ENCODE data around the gene TOP2A. TPM values are rescaled to one million over a fixed set of nuclear protein-coding genes. Genes with fewer than 3 reads are reported as not detected.
A peak's percentile ranks its signal among the peaks of the same experiment; 100 is the strongest.
"Not testable (repeated sequence)": the region's sequence is repeated elsewhere in the genome, so short reads cannot be mapped to it uniquely, and the experiment has no call there.

TOP2A gene
- polyA plus RNA-seq, 1 donor, result 45.8 TPM

GRCh38 chr17:40427002-40427491 lies 9.4 kb upstream of the TOP2A start:
- DNase-seq, result no peak

GRCh38 chr17:40425741-40426140 lies 8.0 kb upstream of the TOP2A start:
- no peak for DNase-seq

GRCh38 chr17:40422990-40423633 lies 5.4 kb upstream of the TOP2A start:
- no peak for DNase-seq

GRCh38 chr17:40419559-40420331 lies 2.0 kb upstream of the TOP2A start:
- DNase-seq, result no peak

- DNase-seq, result no peak
Observed at GRCh38 chr17:40418428-40418706, 671 bp upstream of the TOP2A start.

GRCh38 chr17:40417258-40417608 lies 463 bp downstream of the TOP2A start:
- no peak for DNase-seq

GRCh38 chr17:40416671-40417070 lies 1.0 kb downstream of the TOP2A start:
- DNase-seq, result no peak

GRCh38 chr17:40415390-40415789 lies 2.3 kb downstream of the TOP2A start:
- no peak for DNase-seq

- not testable (repeated sequence) for DNase-seq
Observed at GRCh38 chr17:40414312-40414711, 3.4 kb downstream of the TOP2A start.

- DNase-seq, result no peak
Observed at GRCh38 chr17:40412880-40413279, 4.8 kb downstream of the TOP2A start.

- no peak for DNase-seq
Observed at GRCh38 chr17:40411821-40412220, 5.9 kb downstream of the TOP2A start.

- no peak for DNase-seq
Observed at GRCh38 chr17:40410082-40410481, 7.6 kb downstream of the TOP2A start.

- DNase-seq, result not testable (repeated sequence)
Observed at GRCh38 chr17:40409540-40409939, 8.2 kb downstream of the TOP2A start.

GRCh38 chr17:40407460-40407859 lies 10.2 kb downstream of the TOP2A start:
- no peak for DNase-seq

GRCh38 chr17:40404003-40404402 lies 13.7 kb downstream of the TOP2A start:
- no peak for DNase-seq

- DNase-seq, result no peak
Observed at GRCh38 chr17:40402668-40403067, 15.0 kb downstream of the TOP2A start.

GRCh38 chr17:40399185-40399584 lies 18.5 kb downstream of the TOP2A start:
- DNase-seq, result peak; percentile 44

- DNase-seq, result not testable (repeated sequence)
Observed at GRCh38 chr17:40386555-40386954, 31.1 kb downstream of the TOP2A start.

GRCh38 chr17:40382251-40382650 lies 35.4 kb downstream of the TOP2A start:
- no peak for DNase-seq

- DNase-seq, result no peak
Observed at GRCh38 chr17:40378966-40379365, 38.7 kb downstream of the TOP2A start.

- no peak for DNase-seq
Observed at GRCh38 chr17:40377832-40378231, 39.9 kb downstream of the TOP2A start.

GRCh38 chr17:40376541-40376940 lies 41.2 kb downstream of the TOP2A start:
- not testable (repeated sequence) for DNase-seq

GRCh38 chr17:40375786-40376185 lies 41.9 kb downstream of the TOP2A start:
- DNase-seq, result not testable (repeated sequence)

- DNase-seq, result no peak
Observed at GRCh38 chr17:40374821-40375498, 42.7 kb downstream of the TOP2A start.
